ENCODE data around the gene PLAAT2. TPM values are rescaled to one million over a fixed set of nuclear protein-coding genes. Genes with fewer than 3 reads are reported as not detected.
"Not testable (repeated sequence)": the region's sequence is repeated elsewhere in the genome, so short reads cannot be mapped to it uniquely, and the experiment has no call there.

Gene PLAAT2
- total RNA-seq, 1 experiment from 2014 or later: 13.6 TPM

GRCh38 chr11:63608353-63609345 lies 45.5 kb upstream of the PLAAT2 start:
- Histone ChIP-seq H3K27me3 (ENCODE audit: insufficient read depth, low read depth) (no peaks in the 10 kb centered on the region), H3F3A (ENCODE audit: insufficient read depth, low read depth) (peaks cover 45% of the 10 kb centered on the region; the same call in 1 of the 2 replicates), H4K20me1 (ENCODE audit: insufficient read depth) (no peaks in the 10 kb centered on the region), H3K4me1 (replicated peaks; ENCODE audit: insufficient read depth) (peaks cover 64% of the 10 kb centered on the region), H3K9me2 (ENCODE audit: insufficient read depth) (no peaks in the 10 kb centered on the region), H2AFZ (no peak overlapping the region), H3K36me3 (ENCODE audit: low read depth) (no peaks in the 10 kb centered on the region), H3K4me3 (peak overlapping the region; percentile 33; the same call in 1 of the 2 replicates), H3K4me2 (peak overlapping the region; percentile 79), H3K9me3 (ENCODE audit: insufficient read depth, low read depth) (no peaks in the 10 kb centered on the region), H3K27ac (peak overlapping the region; percentile 89), H3K79me2 (ENCODE audit: low read depth) (peaks cover 81% of the 10 kb centered on the region)
- POLR2A ChIA-PET (ENCODE audit: unreplicated experiment): interaction anchor here (0.6 kb wide), 2 partner anchors 44 to 58 kb away, joined by 3 read pairs; no protein-coding TSS in a partner anchor
- TF ChIP-seq EZH2 (IDR thresholded peaks at IDR 0.05; ENCODE audit: low read depth): no peak
- TF ChIP-seq CTCF (conservative IDR thresholded peaks at IDR 0.05): no peak
- TSS peak; percentile 22 for BruUV-seq (replicated peaks)
- DNase-seq: peak; percentile 70 to 92
- CTCF ChIA-PET: interaction anchor here (0.6 to 0.7 kb wide), 2 partner anchors 44 to 685 kb away, joined by 4 to 6 read pairs; no protein-coding TSS in a partner anchor
- intact Hi-C loops (cut with micrococcal nuclease; ENCODE audit: unreplicated experiment): loop anchor here (1.0 to 5.0 kb wide), 3 partner anchors 27 to 64 kb away; partner anchors contain the start of gene ATL3

GRCh38 chr11:63603180-63603518 lies 40.0 kb upstream of the PLAAT2 start:
- Histone ChIP-seq H3K9me2 (ENCODE audit: insufficient read depth) (no peaks in the 10 kb centered on the region), H3K27ac (no peak overlapping the region), H2AFZ (no peak overlapping the region), H3K9me3 (ENCODE audit: insufficient read depth, low read depth) (no peaks in the 10 kb centered on the region), H3K4me1 (replicated peaks; ENCODE audit: insufficient read depth) (peaks cover 15% of the 10 kb centered on the region), H3K4me3 (no peak overlapping the region), H3K36me3 (ENCODE audit: low read depth) (no peaks in the 10 kb centered on the region), H3F3A (ENCODE audit: insufficient read depth, low read depth) (peaks cover 7% of the 10 kb centered on the region; the same call in 1 of the 2 replicates), H3K4me2 (no peak overlapping the region), H3K79me2 (ENCODE audit: low read depth) (peaks cover 57% of the 10 kb centered on the region), H4K20me1 (ENCODE audit: insufficient read depth) (no peaks in the 10 kb centered on the region), H3K27me3 (ENCODE audit: insufficient read depth, low read depth) (no peaks in the 10 kb centered on the region)
- TF ChIP-seq CTCF (conservative IDR thresholded peaks at IDR 0.05): no peak
- no peak for TF ChIP-seq EZH2 (IDR thresholded peaks at IDR 0.05; ENCODE audit: low read depth)
- ChIA-PET POLR2A (ENCODE audit: unreplicated experiment) (no interaction called here), CTCF (no interaction called here)
- DNase-seq: no peak
- intact Hi-C loops (cut with micrococcal nuclease; ENCODE audit: unreplicated experiment): no loop called here
- BruUV-seq (replicated peaks): no TSS peak

- H3F3A ChIP-seq (ENCODE audit: insufficient read depth, low read depth); CTCF ChIA-PET; H3K4me2 ChIP-seq; H3K4me3 ChIP-seq; H4K20me1 ChIP-seq (ENCODE audit: insufficient read depth); H3K27ac ChIP-seq; H2AFZ ChIP-seq; H3K4me1 ChIP-seq (replicated peaks; ENCODE audit: insufficient read depth); H3K9me2 ChIP-seq (ENCODE audit: insufficient read depth); POLR2A ChIA-PET (ENCODE audit: unreplicated experiment); H3K27me3 ChIP-seq (ENCODE audit: insufficient read depth, low read depth); DNase-seq; BruUV-seq (replicated peaks); H3K36me3 ChIP-seq (ENCODE audit: low read depth); H3K9me3 ChIP-seq (ENCODE audit: insufficient read depth, low read depth); intact Hi-C loops (cut with micrococcal nuclease; ENCODE audit: unreplicated experiment): not testable (repeated sequence)
- peaks cover 53% of the 10 kb centered on the region for H3K79me2 ChIP-seq (ENCODE audit: low read depth)
Measured at GRCh38 chr11:63602290-63603179, 39.4 kb upstream of the PLAAT2 start.
